ENCODE data around the gene RNF217. TPM values are rescaled to one million over a fixed set of nuclear protein-coding genes. Genes with fewer than 3 reads are reported as not detected.

RNF217 gene
- total and polyA plus RNA-seq, 7 donors: 2.3 to 22.5 (median 11.5) TPM

DNA sequence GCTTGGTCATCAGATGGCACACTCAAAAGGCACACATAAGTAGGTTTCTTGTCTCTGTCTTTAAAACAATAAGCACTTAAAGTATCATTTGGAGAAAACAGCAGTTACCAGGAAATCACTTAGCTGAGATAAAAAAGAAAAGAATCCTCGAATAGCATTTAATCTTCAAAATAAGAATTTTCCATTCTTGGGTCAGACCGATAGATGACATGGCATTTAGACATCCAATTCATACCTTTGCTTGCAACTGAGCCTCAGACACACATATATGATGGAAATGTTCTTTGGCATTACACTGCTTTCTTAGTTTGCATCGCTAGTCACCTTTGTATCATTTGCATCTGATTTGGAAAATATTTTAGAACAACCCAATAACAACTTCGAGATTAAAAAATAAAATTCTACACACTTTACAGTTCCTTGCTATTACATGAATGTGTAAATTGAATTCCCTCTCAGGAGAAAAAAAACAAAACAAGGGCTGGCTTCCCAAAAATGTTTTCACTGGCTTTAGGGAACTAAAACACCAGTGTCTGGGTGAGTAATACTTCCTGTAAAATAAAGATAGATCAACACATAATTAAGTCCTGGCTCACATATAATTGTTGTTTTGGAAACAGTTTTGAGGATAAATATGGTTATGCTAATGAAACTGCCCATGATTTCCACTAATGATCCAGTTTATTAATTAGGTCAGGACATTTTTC lies 1.3 kb upstream of the RNF217 start:
- H3K27me3 ChIP-seq (ENCODE audit: insufficient read depth in 3 of 3, low read length in 2 of 3): no peaks in the 10 kb centered on the region
- H3K27ac ChIP-seq: peak overlapping the region; percentile 96
- WGBS, 3 donors: 67 to 79% (median 69%) methylated on average over 4 of the region's 4 CpGs
- intact Hi-C loops (cut with DNase I): loop anchor here (5.0 to 10.0 kb wide), 3 partner anchors 36 to 154 kb away; no protein-coding TSS in a partner anchor
- TF ChIP-seq, protein P1, sequence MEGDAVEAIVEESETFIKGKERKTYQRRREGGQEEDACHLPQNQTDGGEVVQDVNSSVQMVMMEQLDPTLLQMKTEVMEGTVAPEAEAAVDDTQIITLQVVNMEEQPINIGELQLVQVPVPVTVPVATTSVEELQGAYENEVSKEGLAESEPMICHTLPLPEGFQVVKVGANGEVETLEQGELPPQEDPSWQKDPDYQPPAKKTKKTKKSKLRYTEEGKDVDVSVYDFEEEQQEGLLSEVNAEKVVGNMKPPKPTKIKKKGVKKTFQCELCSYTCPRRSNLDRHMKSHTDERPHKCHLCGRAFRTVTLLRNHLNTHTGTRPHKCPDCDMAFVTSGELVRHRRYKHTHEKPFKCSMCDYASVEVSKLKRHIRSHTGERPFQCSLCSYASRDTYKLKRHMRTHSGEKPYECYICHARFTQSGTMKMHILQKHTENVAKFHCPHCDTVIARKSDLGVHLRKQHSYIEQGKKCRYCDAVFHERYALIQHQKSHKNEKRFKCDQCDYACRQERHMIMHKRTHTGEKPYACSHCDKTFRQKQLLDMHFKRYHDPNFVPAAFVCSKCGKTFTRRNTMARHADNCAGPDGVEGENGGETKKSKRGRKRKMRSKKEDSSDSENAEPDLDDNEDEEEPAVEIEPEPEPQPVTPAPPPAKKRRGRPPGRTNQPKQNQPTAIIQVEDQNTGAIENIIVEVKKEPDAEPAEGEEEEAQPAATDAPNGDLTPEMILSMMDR (IDR thresholded peaks at IDR 0.05): no peak
- H3K4me1 ChIP-seq: peaks cover 22% of the 10 kb centered on the region
- ATAC-seq: no peak
- peak overlapping the region; percentile 85 for H3K4me3 ChIP-seq
- no peak for DNase-seq
- H3K9me3 ChIP-seq: no peaks in the 10 kb centered on the region
- H3K36me3 ChIP-seq (ENCODE audit: insufficient read depth in 1 of 2, low read depth in 1 of 2): no peaks in the 10 kb centered on the region

- peaks cover 27% of the 10 kb centered on the region for H3K4me1 ChIP-seq
- no peak for ATAC-seq
- intact Hi-C loops (cut with DNase I): loop anchor here (5.0 to 10.0 kb wide), 3 partner anchors 36 to 153 kb away; no protein-coding TSS in a partner anchor
These were observed 817 bp upstream of the RNF217 start for GRCh38 chr6:124961464-124961776.

GRCh38 chr6:124962639-124963415 lies 590 bp downstream of the RNF217 start:
- intact Hi-C loops (cut with DNase I): loop anchor here (5.0 to 10.0 kb wide), 3 partner anchors 34 to 152 kb away; no protein-coding TSS in a partner anchor
- DNase-seq (peak; percentile 39 to 68), ATAC-seq (peak; percentile 43 to 61 (median 52))
- peak overlapping the region; percentile 96 for H3K27ac ChIP-seq
- H3K4me3 ChIP-seq: peak overlapping the region; percentile 85
- no peaks in the 10 kb centered on the region for H3K27me3 ChIP-seq (ENCODE audit: insufficient read depth in 3 of 3, low read length in 2 of 3)
- H3K36me3 ChIP-seq (ENCODE audit: insufficient read depth in 1 of 2, low read depth in 1 of 2): no peaks in the 10 kb centered on the region
- TF ChIP-seq, protein P1 (IDR thresholded peaks at IDR 0.05): peak; percentile 14
- H3K9me3 ChIP-seq: no peaks in the 10 kb centered on the region
- WGBS, 3 donors: 1 to 2% (median 1%) methylated on average over 47 to 65 of the region's 65 CpGs
- peaks cover 41% of the 10 kb centered on the region for H3K4me1 ChIP-seq

More at GRCh38 chr6:124961464-124961776, 817 bp upstream of the RNF217 start:
- Histone ChIP-seq H3K9me3 (no peaks in the 10 kb centered on the region), H3K27ac (peak overlapping the region; percentile 96), H3K27me3 (ENCODE audit: insufficient read depth in 3 of 3, low read length in 2 of 3) (no peaks in the 10 kb centered on the region), H3K36me3 (ENCODE audit: insufficient read depth in 1 of 2, low read depth in 1 of 2) (no peaks in the 10 kb centered on the region), H3K4me3 (peak overlapping the region; percentile 85)
- 7 to 20% (median 10%) methylated on average over 6 of the region's 6 CpGs for WGBS, 3 donors
- TF ChIP-seq, protein P1 (IDR thresholded peaks at IDR 0.05): no peak
- DNase-seq: no peak

DNA sequence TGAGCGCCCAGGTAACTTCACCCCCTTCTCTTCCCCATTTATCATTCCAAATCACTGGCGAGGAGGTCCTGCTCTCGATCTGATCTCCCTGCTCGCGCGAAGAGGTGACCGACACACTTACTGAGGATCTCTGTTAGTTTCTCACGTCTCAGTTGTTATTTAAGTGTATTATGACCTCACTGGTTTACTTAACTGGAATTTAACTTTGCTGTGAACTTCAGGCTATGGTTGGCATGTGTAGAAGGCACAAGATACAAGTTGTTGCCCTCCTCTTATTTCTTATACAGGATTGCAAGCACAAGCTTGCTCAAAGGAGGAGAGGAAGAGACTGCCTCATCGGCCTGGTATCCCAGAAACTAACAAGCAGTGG lies 1.2 kb downstream of the RNF217 start:
- 2 to 4% (median 2%) methylated on average over 9 of the region's 9 CpGs for WGBS, 3 donors
- H3K4me3 ChIP-seq: peak overlapping the region; percentile 85
- no peaks in the 10 kb centered on the region for H3K27me3 ChIP-seq (ENCODE audit: insufficient read depth in 3 of 3, low read length in 2 of 3)
- H3K27ac ChIP-seq: peak overlapping the region; percentile 96
- H3K4me1 ChIP-seq: peaks cover 46% of the 10 kb centered on the region
- H3K9me3 ChIP-seq: no peaks in the 10 kb centered on the region
- intact Hi-C loops (cut with DNase I): loop anchor here (5.0 to 10.0 kb wide), 3 partner anchors 34 to 151 kb away; no protein-coding TSS in a partner anchor
- peak; percentile 40 to 66 (median 62) for ATAC-seq
- TF ChIP-seq, protein P1 (IDR thresholded peaks at IDR 0.05): no peak
- H3K36me3 ChIP-seq (ENCODE audit: insufficient read depth in 1 of 2, low read depth in 1 of 2): no peaks in the 10 kb centered on the region
- peak; percentile 13 to 59 for DNase-seq
